Measurements from ENCODE around the gene NBPF3.
"Not testable (repeated sequence)": the region's sequence is repeated elsewhere in the genome, so short reads cannot be mapped to it uniquely, and the experiment has no call there.

NBPF3 gene

DNA sequence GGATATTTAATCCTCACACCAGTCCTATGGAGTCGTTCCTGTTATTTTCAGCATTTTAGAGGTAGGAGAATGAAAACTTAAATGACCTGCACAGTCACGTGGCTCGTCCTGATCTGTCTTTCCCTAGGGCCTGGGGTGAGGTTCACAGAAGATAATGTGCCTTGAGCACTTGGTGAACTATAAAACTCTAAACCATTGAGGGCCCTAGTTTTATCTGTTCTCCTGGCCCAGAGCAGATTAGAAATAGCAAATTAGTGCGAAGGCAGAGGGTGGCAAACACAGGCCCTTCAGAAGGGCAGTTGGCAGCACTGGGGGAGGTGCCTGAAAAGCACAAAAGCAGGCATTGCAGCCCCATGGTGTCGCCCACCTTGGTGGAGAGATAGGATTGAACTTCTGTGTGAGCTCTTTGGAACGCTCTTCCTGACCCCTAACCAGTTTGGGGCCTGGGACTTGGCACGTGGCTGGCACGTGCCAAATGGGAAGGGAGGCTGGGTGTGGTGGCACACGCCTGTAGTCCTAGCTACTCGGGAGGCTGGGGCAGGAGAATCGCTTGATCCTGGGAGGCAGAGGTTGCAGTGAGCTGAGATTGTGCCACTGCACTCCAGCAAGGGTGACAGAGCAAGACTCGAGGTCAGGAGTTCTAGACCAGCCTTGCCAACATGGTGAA is 1.2 kb upstream of the NBPF3 start:
- DNase-seq, result not testable (repeated sequence)

- no peak for DNase-seq
Observed at GRCh38 chr1:21439345-21439720, 604 bp upstream of the NBPF3 start.

DNA sequence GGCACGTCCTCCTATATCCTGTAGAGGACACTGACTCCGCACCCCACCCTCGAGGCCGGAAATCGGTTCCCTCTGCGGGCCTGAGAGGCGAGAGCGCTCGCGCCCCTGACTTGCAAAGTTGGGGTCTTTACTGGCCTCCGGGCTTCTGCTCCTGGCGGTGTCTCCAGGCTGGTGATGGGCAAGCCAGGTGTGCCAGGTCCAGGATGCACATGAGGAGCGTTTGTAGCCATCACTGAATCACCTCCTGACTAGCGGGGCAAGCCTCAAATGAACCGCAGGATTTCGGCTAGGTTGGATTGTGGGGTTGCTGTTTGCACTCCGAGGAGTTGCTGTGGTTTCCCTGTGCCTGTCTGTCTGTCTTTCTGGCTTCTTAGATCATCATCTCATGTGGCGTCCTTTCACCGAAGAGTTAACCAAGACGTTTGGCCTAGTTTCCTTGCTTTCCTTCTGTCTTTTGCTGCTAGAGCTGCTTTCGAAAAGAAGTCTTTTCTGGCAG is 741 bp downstream of the NBPF3 start:
- DNase-seq, result not testable (repeated sequence)

DNA sequence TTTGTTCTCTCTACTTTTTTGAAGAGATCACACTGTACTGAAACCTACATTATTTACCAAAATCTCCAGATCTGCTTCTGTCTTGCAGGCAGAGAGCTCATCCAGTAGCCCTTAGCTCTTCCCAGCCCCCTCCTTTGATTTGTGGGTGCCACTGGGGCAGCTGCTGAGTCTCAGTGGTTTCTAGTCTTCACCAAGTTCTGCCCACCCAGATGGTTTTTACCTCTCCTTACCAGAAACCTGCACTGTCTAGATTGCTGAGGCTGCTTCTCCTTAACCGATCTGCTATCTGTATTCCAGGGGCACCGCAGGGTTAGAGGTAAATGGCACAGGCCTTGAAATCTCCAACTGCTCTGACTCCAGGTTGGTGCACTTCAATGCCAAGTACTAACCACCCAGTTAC is 6.7 kb downstream of the NBPF3 start:
- DNase-seq, result not testable (repeated sequence)

DNA sequence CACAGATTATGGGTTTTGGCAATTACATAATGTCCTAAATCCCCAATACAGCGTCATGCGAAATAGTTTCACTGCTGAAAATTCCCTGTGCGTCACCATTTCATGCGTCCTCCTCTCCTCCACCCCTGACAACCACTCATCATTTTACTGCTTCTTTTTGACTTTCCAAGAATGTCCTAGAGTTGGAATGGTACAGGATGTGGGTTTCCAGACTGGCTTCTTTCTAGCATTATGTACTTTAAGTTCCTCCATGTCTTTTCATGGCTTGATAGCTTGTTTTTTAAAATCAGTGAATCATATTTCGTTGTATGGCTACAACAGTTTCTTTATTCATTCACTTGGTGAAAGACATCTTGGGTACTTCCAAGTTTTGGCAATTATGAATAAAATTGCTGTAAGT is 7.4 kb downstream of the NBPF3 start:
- DNase-seq, result no peak

DNA sequence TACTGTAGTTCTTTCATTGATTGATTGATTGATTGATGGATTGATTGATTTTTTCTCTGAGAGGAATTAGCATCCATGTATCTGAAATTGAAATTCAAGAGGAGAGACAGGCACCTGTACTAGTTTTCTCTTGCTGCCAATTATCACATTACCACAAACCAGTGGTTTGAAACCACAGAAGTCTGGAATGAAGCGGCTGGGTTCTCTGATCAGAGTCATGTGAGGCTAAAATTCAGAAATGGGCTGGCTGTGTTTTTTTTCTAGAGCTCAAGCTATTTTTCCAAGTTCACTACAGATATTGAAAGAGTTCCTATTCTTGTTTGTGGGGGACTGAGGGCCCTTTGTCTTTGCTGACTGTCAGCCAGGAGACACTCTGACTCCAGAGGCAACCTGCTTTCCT is 10.0 kb downstream of the NBPF3 start:
- no peak for DNase-seq

DNA sequence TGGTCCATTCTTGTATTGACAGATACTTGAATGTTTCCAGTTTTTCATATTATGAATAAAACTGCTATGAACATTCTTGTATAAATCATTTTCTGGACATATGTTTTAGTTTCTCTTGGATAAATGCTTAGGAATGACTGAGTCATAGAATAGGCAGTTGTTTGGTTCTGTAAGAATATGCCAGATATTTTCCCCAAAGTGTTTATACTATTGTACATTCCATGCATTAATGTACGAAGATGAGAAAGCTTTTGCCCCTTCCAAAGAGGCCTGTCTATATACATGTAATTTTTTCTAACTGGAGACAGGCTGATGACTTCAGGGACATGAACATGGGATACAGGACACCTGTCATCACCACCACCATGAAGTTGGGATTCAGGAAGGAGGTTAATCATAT is 11.3 kb downstream of the NBPF3 start:
- DNase-seq, result no peak

DNA sequence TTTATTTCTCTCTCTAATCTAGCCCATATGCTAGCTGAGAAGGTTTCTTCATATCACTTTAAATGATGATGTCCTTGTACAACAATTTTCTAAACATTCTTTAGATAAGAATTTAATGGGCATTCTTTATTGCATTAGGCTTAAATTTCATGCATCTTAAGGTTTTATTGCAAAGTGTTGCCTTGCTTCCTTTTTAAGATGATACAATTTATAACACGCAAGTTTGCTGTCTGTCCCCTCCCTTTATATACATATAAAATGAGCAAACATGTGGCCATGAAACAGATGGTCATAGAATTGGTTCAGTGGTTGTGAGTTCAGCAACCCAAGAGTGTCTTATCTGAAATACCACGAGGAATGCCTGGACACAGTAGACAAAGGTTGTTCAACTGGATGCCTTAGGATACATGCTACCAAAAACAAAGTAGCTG is 12.1 kb downstream of the NBPF3 start:
- no peak for DNase-seq

DNA sequence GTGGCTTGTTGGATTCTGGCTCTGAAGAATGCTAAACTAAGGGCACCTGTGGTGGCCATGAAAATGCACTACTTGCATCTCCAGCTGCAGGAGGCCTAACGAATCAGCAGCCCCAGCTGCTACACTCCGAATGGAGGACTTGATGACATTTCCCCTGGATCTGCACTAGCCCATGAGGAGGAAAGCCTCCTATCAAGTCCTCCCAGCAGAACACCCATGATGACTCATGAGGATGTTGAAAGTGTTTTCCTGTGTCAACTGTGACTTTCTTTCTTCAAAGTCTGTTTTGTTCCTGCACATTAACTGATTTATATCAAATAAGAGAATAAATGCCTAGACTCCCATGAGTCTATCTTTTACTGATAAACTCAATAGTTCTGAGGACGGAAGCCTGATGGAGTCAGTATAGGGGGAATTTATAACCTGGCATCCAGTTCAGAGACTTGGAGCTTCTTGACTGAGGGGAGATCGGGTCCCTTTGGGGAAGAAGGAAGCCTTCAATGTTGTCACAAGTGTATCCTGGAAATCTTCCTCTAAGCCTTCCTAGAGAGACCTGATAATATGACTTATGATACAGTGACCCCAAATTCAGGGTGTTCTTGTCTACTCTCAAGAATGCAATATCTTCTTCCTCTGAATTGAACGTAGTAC is 14.2 kb downstream of the NBPF3 start:
- DNase-seq, result not testable (repeated sequence)

DNA sequence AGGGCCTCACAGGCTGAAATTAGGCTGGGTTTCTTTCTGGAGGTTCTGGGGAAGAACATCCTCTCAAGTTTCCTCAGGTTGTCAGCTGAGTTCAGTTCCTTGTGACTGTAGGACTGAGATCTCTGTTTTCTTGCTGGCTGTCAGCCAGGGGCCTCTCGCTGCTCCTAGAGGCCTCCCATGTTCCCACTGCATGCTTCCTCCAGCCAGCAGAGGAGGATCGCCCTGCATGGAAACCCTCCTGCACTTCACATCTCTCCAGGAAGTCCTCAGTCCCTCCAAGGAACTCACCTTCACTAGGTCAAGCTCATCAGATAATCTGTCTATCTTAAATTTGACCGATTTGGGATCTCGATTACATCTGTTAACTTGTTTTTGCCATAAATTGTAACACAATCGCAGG is 15.0 kb downstream of the NBPF3 start:
- DNase-seq, result not testable (repeated sequence)

DNA sequence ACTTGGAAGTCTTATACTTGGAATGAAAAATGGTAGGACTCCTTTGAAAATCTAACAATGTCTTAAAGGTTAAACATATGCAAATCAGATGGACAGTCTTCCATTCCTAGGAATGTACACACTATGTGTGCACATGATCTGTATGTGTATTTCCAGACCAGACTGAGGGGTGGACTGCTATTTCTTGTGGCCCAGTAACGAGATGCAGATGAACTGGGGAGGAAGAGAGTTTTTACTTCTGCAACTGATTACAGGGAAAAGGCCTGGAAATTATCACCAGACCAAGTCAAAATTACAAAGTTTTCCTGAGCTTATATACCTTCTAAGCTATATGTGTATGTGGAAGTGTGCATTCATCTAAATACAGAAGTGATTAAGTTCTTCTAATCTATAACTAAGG is 17.7 kb downstream of the NBPF3 start:
- no peak for DNase-seq

GRCh38 chr1:21465127-21465526 is 25.2 kb downstream of the NBPF3 start:
- DNase-seq, result not testable (repeated sequence)

DNA sequence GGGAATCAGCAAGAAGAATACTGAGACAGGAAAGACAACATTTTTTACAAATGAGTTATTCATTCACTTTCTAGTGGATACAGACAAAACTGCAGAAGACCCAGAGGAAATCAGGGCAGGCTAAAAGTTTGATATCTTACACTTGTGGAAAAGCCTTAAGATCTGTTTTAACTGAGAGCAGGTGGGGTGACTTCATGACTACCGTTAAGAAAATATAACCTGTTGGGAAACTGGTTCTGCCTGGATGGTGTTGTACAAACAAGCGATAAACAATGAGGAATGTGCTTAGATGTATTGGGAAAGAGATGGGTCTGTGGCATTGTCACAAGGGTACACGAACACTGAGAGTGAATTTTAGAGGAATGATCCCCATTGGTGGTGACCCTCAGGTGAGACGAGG is 28.0 kb downstream of the NBPF3 start:
- DNase-seq, result not testable (repeated sequence)

GRCh38 chr1:21468599-21468998 is 28.7 kb downstream of the NBPF3 start:
- no peak for DNase-seq

DNA sequence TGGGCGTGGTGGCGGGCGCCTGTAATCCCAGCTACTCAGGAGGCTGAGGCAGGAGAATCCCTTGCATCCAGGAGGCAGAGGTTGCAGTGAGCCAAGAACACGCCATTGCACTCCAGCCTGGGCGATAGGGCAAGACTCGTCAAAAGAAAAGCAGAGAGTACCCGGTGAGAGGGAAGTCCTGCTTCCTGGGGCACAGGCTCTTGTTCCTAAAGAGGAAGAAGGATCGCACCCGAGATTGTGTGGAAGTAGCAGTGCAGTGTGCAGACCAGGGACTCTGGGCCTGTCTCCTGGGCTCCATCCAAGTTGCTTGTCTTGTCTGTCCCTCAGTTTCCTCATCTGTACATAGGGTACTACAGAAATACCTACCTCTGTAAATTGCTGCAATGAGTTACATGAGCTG is 29.6 kb downstream of the NBPF3 start:
- DNase-seq, result no peak

- DNase-seq, result peak; percentile 57 to 60
Observed at GRCh38 chr1:21472861-21473260, 32.9 kb downstream of the NBPF3 start.

- DNase-seq, result no peak
Observed at GRCh38 chr1:21478356-21478755, 38.4 kb downstream of the NBPF3 start.

GRCh38 chr1:21483881-21484280 is 43.9 kb downstream of the NBPF3 start:
- DNase-seq, result not testable (repeated sequence)

DNA sequence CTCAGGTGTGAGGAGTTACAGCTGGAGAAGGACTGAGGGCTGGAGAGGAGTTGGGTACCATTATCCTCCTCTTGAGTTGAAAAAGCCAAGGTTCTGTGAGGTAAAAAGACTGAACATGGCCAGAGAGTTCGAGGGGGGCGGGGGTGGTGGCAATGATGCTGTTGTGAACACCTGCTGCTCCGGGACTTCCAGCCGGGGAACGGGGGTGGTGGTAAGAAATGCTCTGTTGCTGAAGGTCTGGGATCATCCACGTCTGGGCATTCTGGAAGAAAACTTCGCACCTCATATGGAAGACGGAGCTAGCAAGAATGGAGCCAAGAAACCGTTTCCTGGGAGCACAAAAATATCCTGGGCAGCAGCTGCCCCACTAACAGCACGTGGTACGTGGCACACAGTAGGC is 49.2 kb downstream of the NBPF3 start:
- no peak for DNase-seq

DNA sequence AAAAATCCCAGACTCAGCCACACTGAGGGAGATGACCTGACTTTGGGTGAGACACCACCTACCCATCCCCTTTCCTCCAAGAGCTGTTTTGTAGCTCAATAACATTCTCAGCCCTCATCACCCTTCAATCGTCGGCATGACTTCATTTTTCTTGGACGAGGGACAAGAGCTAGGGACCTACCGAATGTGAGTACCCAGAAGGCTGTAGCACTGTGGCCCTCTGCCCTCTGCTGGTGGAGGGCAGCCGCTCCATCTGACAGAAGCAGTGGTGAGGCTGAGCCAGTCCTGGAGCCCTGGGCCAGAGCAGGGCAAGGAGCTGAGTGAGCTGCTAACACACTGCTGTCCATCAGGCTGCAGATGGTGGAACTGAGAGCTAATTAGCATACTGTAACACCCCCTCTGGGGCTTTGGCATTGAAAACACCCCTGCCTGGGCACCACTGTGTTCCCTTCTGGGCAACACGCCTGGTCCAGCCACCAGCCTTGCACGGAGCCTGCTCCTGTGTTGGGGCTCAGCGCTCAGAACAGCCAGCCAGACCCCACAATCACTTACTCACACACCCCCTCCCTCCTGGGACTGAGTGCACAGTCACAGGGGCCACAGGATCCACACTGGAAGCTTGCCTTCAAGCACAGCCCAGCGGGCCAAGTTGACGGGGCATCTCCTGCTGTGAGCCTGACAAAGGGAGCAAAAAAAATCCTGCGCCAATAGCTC is 51.0 kb downstream of the NBPF3 start:
- no peak for DNase-seq

DNA sequence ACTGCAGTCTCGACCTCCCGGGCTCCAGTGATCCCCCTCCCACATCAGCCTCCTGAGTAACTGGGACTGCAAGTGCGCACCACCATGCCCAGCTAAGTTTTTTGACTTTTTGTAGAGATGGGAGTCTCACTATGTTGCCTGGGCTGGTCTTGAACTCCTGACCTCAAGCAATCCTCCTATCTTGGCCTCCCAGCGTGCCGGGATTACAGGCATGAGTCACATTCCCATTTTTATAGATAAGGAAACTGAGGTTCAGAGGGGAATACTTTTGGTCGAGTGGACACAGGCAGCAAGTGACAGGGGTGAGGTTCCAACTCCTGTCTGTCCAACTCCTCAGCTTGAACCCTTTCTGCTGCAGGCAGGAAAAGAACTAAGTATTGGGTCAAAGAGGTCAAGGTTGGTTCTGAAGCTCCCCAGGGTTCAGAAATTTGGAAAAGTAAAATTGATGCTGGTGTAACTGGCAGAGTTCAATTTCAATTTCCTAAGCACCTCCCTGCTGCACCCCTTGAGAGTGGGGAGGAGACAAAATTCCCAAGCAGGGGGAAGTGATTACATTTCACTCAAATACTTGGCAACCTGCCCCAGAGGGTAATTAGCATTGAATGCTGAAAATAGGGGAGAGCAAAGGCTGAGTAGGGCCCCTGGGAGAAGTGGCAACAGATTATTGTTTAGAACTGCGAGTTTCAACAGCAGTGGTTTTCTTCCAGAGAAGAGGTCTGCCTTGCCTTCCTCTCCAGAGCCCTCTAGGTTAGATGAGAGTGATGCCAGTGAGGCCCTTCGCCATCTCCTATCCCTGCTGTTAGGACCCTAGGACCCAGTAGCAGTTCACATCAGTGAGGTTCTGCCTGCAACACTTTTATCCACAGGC is 51.8 kb downstream of the NBPF3 start:
- DNase-seq, result peak; percentile 50 to 67

DNA sequence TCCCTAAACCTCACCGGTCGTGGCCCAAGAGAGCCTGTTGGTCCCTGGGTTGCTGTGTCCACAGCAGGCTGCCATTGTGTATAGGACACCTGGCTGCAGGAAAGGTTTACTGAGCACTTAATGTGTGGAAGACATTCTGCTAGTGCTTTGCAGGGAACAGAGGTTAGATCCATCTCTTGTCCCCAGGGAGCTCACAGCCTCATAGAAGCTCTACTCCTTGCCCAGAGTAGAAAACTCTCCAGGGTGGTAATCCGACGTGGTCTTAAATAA is 52.4 kb downstream of the NBPF3 start:
- no peak for DNase-seq

DNA sequence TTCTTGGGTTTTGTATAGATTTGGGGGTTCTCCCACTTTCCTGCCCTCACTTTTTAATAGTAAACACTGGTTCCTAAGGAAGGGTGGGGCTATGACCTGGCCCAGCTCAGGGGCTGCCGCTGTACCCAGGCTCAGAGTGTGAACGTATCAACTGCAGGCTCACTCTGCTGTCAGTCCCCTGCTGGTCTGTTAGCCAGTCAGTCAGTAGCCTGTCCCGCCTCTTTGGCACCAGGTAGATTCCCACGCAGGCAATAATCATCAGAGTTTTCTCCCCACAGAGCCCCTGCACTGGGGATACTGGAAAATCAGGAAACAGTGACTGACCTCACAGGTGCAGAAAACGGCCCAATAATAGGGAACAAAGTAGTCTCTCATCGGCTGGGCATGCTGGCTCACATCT is 54.3 kb downstream of the NBPF3 start:
- no peak for DNase-seq

Data from NCI-H187 (cell line).